HTR-8/SVneo (cell line): ENCODE results near the gene MAP1LC3C.

Experiments
- DNase-seq: peaks from one replicate; pipeline ENCODE4 v3.0.0; 2011; ENCODE audit warnings: low spot score, mixed read lengths; ENCODE audit not compliant: insufficient read length
- FAIRE-seq: peaks from 2 replicates; lab custom pipeline; 2011; peaks lifted over from hg19 to GRCh38; lab: Jason Lieb, UNC

MAP1LC3C gene

GRCh38 chr1:241999026-241999425, at the start of gene MAP1LC3C:
Gene MAP1LC3C, minus strand, starts transcription at chr1:241999098. Its CDS starts 90 bp downstream, at chr1:241999008.
- FAIRE-seq (no peak), DNase-seq (no peak)

DNA sequence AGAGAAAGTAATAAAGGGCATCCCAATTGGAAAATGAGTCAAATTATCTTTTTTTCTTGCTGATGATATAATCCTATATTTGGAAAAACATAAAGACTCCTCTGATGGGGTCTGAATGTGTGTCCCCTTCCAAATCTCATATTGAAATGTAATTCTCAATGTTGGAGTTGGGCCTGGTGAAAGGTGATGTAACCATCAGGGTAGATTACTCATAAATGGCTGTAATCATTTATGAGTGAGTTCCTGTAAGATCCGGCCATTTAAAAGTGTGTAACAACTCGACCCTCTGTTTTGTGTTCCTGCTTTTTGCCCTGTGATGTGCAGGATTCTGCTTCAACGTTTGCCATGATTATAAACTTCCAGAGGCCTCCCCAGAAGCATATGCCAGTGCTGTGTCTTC, 44.3 kb upstream of the MAP1LC3C start:
- DNase-seq: no peak
- FAIRE-seq: no peak

GRCh38 chr1:242034392-242034791, 35.5 kb upstream of the MAP1LC3C start:
- FAIRE-seq: no peak

GRCh38 chr1:242033447-242033846, 34.5 kb upstream of the MAP1LC3C start:
- FAIRE-seq (no peak), DNase-seq (no peak)

More at GRCh38 chr1:242034392-242034791, 35.5 kb upstream of the MAP1LC3C start:
- no peak for DNase-seq

DNA sequence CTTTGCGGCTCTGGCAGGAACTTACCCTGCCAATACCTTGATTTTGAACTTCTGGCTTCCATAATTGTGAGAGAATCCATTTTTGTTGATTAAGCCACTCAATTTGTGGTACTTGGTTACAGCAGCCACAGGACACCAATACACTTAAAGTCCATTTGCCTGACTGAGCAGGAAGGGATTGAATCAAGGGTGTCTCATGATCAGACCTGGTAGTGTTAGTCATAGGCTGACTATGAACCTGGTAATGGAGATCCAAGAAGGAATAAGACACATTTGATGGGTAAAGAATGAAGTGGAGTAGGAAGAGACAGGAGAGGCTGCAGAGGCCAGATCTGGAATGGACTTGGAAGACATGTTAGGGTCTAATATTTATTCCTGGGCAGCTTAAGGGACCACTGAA, 31.2 kb upstream of the MAP1LC3C start:
- peak; percentile 28 for FAIRE-seq
- no peak for DNase-seq

GRCh38 chr1:242025681-242026080, 26.8 kb upstream of the MAP1LC3C start:
- FAIRE-seq: no peak
- DNase-seq: no peak

DNA sequence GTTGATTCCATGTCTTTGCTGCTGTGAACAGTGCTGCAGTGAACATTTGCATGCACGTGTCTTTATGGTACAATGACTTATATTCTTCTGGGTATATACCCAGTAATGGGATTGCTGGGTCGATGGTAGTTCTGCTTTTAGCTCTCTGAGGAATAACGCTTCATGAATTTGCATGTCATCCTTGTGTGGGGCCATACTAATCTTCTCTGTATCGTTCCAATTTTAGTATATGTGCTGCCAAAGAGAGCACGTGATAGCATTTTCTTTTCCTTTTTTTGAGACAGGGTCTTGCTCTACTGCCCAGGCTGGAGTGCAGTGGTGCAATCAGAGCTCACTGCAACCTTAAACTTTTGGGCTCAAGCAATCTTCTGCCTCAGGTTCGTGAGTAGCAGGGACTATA, 24.9 kb upstream of the MAP1LC3C start:
- DNase-seq (no peak), FAIRE-seq (no peak)

GRCh38 chr1:242019018-242019417, 20.1 kb upstream of the MAP1LC3C start:
- DNase-seq (no peak), FAIRE-seq (no peak)

DNA sequence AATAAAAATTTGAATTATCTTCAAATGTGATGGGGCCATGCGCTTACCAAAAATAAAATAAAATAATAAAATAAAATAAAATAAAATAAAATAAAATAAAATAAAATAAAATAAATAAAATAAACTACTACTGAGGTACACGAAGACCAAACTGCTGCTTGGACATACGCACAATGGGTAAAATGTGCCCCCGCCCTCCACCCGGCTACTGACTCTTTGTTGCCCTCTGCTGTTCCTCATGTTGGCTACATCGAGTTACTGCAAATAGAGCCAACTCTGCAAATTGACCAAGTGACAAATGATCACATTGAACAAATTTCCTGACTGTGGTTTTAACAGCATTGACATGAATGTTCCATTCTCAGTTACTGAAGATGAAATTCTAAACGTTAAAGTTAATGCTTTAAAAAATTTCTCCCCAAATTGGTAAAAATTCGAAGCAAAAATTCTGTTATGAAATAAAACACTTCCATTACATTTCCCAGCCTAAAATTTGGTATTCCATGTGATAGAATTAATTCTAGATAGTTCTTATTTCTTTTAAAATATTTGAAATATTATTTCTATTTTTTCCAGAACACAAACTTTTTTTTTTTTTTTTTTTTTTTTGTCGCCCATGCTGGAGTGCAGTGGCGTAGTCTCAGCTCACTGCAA, 18.8 kb upstream of the MAP1LC3C start:
- DNase-seq (peak; percentile 72), FAIRE-seq (no peak)

DNA sequence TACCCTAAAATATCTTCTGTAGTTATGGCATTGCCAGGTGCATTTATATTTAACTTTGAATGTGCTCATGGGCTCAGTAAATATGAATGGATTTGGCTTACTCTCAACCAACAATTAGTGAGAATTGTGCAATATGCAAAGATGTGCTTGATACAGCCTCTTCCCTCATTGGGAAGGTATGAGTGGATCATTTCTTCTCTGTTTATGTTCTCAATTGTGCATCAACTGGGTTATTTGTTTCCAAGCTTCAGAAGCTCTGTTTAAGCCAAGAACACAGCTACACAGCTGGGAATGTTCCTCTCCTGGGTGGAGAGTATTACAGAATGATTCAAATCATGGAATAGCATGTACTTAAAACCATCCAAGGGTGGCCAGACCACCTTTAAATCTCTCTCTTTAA, 17.6 kb upstream of the MAP1LC3C start:
- no peak for FAIRE-seq

DNA sequence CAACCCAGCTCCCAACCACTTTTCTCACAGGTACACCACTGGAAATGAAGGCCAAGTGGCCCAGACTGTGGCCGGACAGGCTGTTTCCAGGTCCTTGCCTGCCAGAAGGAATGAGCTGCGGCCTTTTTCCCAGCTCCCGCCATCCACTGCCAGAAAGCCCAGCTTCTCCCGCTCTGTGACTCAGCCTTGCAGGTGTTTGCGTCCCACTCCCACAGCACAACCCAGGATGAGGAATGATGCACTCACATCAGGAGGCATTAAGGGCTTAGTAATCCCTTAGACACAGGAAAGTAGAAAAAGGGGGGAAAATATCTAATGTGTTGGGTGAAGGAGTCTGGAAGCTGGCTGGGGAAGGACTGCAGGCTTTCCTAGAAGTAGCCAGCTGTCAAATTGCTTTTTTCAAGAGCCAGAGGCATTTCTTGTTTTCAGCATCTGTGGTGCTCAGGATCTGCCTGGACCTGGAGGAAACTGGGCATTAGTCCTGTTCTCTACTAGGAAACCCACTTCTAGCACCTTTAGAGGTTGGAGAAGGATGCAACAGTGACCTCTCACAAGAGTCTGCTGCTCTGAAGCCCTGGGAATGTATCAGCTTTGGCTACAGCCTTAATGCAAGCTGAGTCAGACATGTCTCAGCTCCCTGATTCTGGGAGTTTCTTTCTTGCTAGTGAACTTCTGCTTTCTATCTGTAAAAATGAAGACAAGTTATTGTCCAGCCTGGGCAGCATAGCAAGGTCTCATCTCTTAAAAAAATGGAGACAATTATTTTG, 13.2 kb upstream of the MAP1LC3C start:
- FAIRE-seq (no peak), DNase-seq (no peak)

More for the DNA sequence above, 17.6 kb upstream of the MAP1LC3C start:
- DNase-seq: no peak

- no peak for DNase-seq
- no peak for FAIRE-seq
Measured at GRCh38 chr1:242008826-242009495, 10.1 kb upstream of the MAP1LC3C start.

- DNase-seq: no peak
- FAIRE-seq: no peak
Measured at GRCh38 chr1:242006976-242007375, 8.1 kb upstream of the MAP1LC3C start.

DNA sequence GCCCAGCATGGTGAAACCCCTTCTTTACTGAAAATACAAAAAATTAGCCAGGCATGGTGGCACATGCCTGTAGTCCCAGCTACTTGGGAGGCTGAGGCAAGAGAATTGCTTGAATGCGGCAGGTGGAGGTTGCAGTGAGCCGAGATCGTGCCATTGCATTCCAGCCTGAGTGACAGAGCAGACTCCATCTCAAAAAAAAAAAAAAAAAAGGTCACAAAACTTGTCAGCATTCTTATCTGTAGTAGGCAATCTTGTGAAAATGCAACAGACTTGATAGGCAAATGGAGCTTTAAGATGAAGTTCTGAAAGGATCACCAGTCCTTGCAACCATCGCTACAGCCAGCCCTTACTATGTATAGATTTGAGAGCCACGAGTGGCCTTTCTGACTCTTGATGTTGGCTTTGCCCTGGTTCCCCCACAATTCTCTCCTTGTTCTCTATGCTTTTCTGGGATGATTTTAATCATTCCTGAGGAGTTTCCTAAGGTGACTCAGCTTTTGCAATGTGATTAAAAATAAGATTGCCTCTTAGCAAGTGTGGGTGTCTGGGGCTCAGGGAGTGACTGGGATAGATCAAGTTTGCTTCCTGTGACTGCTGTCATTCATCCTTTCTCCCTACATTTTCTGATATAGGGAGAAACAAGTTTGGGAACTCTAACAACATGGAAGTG, 7.1 kb upstream of the MAP1LC3C start:
- DNase-seq: no peak
- no peak for FAIRE-seq

- no peak for DNase-seq
- no peak for FAIRE-seq
Measured at GRCh38 chr1:242004751-242005495, 6.0 kb upstream of the MAP1LC3C start.

GRCh38 chr1:242002510-242002909, 3.6 kb upstream of the MAP1LC3C start:
- DNase-seq: no peak
- FAIRE-seq: no peak

DNA sequence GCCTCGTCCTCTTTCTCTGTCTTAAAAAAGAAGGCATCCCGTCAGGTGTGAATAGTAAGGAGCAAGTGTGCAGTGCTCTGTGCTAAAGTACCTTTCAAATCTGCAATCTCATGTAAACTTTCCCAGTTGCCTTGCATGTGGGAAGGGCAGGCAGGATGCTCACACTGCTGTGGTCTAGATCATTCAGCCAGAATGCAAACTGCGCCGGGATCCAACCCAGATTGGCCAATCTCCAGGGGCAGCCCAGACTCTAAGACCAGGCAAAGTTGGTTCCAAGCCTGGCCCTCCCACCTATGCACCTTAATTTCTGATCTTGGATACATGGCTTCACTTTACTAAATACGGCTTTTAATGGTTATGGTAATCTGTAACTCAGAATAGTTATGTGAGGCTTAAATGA, 3.2 kb upstream of the MAP1LC3C start:
- no peak for FAIRE-seq

GRCh38 chr1:242000434-242000833, 1.5 kb upstream of the MAP1LC3C start:
- FAIRE-seq: no peak
- no peak for DNase-seq

More for the DNA sequence above, 3.2 kb upstream of the MAP1LC3C start:
- no peak for DNase-seq

DNA sequence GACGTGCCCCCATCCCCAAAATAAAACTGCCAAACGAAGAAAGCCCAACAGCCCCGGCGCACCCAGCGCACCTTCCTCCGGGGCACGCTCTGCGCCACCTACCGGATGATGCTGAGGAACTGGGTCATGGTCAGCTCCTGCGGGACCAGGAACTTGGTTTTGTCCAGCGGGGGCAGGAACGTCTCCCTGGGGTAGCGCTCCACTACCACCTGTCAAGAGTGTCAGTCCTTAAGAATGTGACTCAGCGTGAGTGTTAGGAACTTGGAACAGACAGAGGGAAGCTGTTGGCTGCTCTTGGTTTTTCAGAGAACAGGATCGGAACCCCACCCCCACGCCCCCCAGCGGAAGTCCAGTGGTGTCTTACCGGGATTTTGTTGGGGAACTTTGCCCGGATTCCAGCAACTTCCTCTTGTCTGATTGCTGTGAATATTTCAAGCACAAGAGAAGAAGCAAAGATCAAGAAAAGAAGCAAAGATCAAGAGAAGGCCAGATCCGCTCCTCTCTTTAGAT, 431 bp downstream of the MAP1LC3C start:
- DNase-seq (peak; percentile 80), FAIRE-seq (no peak)
